Stimulated activated CD4-positive, alpha-beta T cell treated with anti-CD3 and anti-CD28 coated beads, Interleukin-4, amount 100 ng/mL, for 1 hour (primary cell): ENCODE measurements around the gene ACR.

ENCODE experiments used
- DNase-seq: peaks from one replicate; pipeline ENCODE4 v3.0.0-alpha.2; 2020

ACR gene

GRCh38 chr22:50737728-50738648 lies at the start of gene ACR:
Gene ACR (plus strand): TSS chr22:50738204. CDS start chr22:50738236, 32 bp downstream.
- DNase-seq: no peak

DNA sequence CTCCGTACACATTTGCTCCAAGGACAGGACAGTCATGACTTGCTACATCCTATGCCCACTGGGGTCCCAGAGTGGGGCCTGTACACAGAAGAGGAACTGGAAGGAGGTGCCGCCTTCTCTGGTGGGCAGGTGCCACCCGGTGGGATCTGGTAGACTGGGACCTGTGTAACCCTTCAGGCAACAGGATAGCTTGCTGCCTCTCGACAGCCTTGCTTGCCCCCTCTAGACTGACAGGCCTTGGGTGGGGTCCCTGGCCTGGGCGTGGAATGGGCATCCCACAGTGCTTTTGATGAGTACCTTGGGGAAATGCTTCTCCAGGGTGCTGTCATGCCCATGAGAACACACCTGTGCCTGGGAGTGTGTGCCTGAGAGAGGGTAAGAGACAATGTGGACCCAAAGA lies 49.6 kb upstream of the ACR start:
- no peak for DNase-seq

GRCh38 chr22:50691521-50691920 lies 46.5 kb upstream of the ACR start:
- no peak for DNase-seq

DNA sequence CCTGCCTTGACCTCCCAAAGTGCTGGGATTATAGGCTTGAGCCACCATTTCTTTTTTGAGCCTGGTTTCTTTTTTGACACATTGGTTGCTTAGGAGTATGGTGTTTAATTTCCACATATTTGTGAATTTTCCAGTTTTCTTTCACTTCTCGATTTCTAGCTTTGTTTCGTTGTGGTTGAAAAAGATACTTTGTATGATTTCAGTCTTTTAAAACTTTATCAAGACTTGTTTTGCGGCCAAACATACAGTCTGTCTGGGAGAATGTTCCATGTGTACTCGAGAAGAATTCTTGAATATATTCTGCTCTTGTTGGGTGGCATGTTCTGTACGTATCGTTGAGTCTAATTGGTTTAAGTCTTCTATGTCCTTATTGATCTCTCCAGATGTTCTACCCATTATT lies 44.5 kb upstream of the ACR start:
- DNase-seq: no peak

DNA sequence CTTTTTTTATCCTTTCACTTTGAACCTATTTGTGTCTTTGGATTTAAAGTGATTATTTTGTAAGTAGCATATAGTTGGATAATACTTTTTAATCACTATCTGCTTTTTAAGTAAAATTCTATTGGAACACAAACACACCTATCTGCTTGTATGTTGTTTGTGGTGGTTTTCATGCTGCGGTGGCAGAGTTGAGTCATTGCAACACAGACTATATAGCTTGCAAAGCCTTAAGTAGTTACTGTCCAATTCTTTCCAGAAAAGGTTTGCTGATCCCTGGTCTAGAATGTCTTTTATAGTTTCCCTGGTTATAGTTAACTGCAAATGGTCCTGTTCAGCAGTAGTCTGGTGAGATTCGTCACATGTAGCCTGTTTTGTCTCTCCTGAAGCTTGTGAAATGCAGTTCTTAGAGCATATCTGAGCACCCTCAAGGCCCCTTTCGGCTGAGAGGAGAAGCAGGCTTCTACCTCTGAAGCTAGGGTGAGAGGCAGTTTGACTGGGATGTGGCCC lies 43.9 kb upstream of the ACR start:
- no peak for DNase-seq

DNA sequence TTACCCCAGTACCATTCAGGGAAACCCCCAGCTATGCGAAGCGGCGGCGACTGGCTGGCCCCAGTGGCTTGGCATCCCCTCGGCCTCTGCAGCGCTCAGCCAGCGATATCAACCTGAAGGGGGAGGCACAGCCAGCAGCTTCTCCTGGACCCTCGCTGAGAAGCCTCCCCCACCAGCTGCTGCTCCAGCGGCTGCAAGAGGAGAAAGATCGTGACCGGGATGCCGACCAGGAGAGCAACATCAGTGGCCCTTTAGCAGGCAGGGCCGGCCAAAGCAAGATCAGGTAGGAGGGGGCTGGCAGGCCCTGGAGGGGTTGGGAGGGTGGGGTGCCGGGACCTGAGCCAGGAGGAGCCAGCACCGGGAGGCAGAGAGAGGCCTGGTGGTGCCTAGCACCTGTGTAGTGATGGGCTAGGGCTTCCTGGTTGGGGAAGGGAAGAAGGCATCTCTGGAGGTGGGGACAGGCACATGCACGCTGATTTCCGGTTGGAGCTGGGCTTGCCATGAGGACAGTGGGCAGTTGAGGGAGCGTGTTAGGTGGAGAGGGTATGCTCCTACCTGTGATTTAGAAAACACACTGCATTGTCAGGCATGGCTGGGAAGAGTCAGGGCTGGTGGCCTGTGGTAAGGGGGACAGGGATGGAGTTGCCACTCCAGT lies 43.1 kb upstream of the ACR start:
- no peak for DNase-seq

DNA sequence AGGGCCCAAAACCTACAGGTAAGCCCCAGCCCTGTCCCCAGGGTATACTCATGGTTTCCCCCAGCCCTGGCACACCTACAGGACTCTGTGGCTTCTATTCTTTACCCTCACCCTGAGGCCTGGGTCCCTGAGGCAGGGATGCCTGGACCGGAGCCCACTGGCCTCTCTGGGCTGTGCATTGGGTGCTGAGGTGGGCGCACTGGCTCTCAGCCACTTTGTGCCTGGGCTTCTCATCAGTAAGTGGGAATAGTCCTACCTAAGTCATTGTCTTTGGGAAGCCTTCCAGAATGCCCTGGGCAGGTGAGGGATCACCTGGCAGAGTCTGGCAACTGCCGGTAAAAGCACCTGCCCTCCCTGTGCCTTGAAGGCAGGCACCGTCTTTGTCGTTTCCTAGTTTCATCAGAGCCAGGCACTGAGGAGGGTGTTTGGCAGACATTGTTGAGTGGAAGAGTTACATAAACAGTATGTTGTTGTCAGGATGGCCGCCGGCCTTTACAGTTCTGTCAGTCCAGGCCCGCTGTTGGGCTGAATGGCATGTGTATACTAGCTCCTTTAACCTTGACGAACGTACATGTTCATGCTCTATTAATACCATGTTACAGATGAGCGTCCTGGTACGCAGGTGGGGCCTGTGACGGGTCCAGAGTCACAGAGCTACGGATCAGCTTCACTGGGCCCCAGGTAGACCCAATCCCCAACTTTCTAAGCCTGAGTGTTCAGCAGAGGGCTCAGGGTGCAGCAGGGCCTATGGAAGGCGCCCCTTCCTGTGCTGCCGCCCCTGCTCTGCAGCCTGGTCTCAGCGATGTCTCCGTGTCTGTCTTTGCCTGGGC lies 42.4 kb upstream of the ACR start:
- no peak for DNase-seq

DNA sequence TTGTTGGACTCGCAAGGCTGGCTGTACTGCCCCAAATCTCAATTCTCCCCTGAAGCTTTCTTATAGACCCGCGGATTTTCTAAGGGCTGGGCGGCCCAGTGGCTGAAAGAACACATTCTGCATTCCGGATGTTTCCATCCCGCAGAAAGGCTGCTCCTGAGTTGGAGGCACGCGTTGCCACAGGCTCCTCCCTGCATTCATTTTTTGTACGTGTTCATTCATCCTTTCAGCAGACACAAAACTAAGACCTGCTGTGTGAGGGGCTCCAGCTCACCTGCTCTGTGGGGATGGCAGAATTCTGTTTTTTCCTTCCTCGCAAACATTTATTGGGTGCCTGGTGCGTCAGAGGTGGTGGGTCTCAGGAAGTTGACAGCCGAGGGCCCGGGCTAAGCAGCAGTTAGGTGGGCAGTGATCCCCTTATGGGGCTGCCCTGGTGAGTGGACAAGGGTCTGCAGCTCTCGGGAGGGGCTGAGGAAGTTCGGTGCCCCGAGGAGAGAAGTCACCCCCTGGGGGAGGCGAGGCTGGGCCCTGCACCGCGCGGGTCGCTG lies 41.7 kb upstream of the ACR start:
- no peak for DNase-seq

- no peak for DNase-seq
These were observed 41.0 kb upstream of the ACR start for GRCh38 chr22:50696799-50697561.

DNA sequence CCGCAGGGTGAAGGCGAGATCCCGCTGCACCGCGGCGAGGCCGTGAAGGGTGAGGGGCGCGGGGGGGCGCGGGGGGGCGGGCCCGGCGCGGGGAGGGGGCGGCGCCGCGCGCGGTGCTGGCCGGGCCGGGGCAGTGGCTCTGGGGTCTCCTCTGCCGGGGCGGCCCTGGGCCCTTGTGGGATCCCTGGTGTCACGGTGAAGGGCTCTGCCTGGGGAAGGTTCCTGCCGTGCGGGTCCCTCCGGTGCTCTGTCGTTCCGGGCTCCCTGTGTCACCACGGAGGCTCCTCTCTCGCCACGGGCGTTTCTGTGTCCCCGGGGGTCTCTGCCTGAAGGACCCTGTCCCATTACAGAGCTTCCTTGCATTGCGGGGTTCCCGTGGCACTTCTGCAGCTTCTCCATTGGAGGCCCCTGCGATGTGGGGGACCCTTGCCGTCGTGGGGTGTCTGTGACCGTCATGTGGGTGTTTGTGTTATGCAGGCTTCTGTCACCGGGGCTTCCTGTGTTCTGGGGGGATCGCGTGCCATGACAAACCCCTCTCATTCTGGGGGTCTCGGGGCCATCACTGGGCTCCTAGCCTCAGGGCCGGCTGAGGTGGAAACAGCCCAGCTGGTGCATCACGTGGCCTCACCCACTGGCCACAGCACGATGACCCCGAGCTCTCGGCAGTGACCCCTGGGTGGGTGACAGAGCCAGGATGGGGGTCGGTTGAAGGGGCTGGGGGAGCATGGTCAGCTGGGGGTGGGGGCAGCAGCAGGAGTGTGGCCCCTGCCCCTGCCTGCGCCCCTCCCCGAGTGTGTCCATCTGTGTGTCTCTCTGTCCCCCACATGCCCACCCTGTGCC lies 40.1 kb upstream of the ACR start:
- DNase-seq: no peak

DNA sequence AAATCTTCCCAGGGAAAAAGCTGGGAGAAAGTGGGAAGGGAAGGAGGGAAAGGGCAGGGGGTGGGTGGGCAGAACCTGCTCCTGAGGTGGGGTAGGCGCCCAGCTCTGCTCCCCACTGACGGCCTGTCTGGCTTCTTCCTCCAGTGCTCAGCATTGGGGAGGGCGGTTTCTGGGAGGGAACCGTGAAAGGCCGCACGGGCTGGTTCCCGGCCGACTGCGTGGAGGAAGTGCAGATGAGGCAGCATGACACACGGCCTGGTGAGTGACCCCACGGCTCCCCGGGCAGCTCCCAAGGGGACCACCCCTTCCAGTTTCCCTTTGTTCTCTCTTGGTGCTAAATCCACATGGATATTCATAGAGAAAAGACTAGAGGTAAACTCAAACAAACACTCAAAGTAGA lies 39.5 kb upstream of the ACR start:
- DNase-seq: no peak

DNA sequence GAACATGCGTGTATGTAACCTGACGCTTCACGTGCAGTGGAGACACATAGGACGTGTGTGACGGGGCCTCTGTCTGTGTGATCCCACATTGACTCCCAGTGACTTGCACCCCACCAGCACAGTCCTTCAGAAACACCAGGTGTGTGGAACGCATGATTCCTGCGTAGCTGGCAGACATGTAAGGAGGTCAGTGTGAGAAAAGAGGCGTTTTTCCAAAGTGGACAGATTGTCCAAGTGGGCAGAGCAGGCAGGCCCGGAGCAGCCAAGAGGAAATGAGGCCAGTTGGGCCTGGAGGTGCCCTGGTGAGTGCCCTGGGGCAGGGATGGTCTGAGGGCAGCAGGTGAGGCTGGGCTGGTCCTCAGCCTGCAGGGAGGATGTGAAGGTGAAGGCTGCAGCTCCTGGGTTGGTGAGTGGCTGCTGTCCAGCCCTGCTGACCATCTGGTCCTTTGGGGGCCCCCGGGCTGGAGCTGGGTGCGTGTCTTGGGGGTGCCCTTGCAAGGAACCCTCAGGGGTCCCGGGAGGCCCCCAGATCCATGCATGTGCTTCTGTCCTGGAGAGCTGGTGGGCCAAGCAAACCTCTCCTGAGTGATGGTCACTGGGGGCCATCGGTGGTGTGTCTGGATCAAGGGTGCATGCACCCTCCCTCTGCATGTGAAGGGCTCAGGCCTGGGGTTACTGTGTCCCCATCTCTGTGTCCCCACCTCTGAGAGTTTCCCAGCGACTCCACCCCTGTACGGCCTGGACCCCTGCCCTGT lies 38.8 kb upstream of the ACR start:
- no peak for DNase-seq

- no peak for DNase-seq
These were observed 38.1 kb upstream of the ACR start for GRCh38 chr22:50699756-50700386.

DNA sequence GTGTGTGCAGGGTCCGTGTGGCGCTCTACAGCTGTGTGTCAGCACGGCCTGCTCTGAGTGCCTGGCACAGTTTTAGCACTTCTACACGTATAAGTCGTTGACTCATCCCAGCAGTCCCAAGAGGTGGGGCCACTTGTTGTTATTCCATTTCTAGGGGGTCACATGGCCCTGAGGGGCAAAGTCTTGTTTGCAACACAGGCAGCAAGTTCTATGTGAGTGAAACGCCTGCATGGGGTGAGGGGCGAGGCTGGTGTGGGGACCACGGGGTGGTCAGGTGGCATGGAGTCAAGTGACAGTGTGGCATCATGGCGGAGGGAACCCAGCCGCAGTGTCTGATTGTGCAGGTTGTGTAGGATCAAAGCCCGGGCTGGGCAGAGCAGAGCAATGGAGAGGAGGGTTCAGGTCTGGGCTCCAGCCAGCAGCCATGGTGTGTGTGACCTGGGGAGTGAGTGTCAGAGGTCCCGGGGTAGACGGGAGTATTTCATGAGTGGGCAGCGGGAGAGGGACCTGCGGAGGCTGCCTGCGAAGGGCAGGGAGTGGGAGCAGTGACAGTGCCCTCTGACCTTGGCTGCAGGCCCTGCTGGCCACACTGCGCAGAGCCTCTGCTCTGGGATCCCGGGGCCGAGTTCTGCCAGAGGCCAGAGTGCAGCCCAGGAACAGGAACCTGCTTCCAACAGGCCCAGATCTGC lies 37.5 kb upstream of the ACR start:
- DNase-seq: no peak

- DNase-seq: no peak
These were observed 37.0 kb upstream of the ACR start for GRCh38 chr22:50701076-50701419.

DNA sequence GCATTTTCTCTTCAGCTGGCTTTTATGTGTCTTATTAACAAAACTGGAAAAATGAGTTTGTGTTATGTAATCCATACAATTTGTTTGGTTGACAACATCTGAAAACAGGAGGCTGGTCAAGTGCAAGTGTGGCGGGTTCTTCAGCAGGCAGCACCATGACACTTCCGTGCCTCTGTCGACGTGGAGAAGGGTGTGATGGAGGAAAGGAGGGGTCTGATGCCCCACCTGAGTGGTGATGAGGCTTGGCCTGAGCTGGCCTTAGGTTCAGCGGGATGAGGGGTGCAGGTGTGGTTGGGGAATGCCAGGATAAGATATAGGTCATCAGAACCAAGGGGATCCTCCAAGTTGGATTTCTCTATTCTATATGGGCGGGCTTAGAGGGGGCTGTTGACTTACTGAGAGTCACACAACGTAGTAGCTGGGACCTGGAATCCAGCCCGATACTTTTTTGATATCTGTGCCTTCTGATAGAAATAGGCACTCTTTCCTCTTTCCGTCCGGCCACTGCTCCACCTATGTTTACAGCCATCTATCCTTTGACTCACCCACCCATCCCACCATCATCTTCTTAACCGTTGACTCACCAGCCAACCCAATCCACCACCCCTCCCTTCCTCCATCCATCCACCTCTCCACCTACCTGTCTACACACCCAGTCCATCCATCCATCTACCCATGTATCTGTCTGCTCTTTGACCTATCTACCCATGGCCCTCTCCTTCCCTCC lies 36.4 kb upstream of the ACR start:
- DNase-seq: no peak

DNA sequence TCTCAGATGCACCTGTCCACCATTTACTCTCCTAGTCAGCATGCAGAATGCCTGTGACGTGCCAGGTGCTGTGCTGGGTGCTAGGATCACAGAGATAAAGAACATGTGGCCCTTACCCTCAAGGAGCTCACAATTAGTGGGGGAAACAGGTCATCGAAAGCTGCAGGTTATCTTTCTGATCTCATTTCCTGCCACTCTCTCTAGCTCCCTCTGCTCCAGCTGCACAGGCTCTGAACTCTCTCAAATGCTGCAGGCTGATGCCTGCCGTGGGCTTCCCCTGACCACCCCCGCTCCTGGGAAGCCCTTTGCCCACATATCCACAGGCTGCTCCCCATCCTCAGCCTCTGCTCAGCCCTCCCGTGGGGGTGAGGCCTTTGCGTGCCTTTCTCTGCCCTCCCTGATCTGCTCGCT lies 35.7 kb upstream of the ACR start:
- no peak for DNase-seq

GRCh38 chr22:50702821-50703725 lies 34.9 kb upstream of the ACR start:
- no peak for DNase-seq
